D721Med (cell line): ENCODE results near the gene COMMD2.

ENCODE experiments used
- DNase-seq: peaks from one replicate; pipeline ENCODE4 v3.0.0; 2011; ENCODE audit warnings: low spot score; ENCODE audit not compliant: insufficient read length
- FAIRE-seq: peaks from 2 replicates; lab custom pipeline; 2011; peaks lifted over from hg19 to GRCh38; lab: Jason Lieb, UNC
- CTCF ChIP-seq: IDR thresholded peaks from 2 replicates; pipeline ENCODE4 v1.5.1; 2012; ENCODE audit warnings: mild to moderate bottlenecking, control low read depth; ENCODE audit not compliant: insufficient read depth; ENCODE audit errors: missing control alignments

The COMMD2 gene

GRCh38 chr3:149776170-149776569 is 23.9 kb upstream of the COMMD2 start:
- FAIRE-seq (no peak), DNase-seq (no peak)
- TF ChIP-seq CTCF = no peak

GRCh38 chr3:149772861-149773260 is 20.6 kb upstream of the COMMD2 start:
- TF ChIP-seq CTCF = no peak
- DNase-seq (no peak), FAIRE-seq (no peak)

GRCh38 chr3:149771652-149772271 is 19.5 kb upstream of the COMMD2 start:
- DNase-seq (no peak), FAIRE-seq (no peak)
- peak; percentile 84 for TF ChIP-seq CTCF

- no peak for FAIRE-seq
- TF ChIP-seq CTCF = no peak
- no peak for DNase-seq
These were observed 18.0 kb upstream of the COMMD2 start for GRCh38 chr3:149770246-149770645.

GRCh38 chr3:149768704-149769103 is 16.4 kb upstream of the COMMD2 start:
- DNase-seq = no peak
- no peak for FAIRE-seq
- TF ChIP-seq CTCF = no peak

GRCh38 chr3:149767720-149768119 is 15.4 kb upstream of the COMMD2 start:
- DNase-seq = no peak
- TF ChIP-seq CTCF = no peak
- no peak for FAIRE-seq

GRCh38 chr3:149765762-149766334 is 13.6 kb upstream of the COMMD2 start:
- DNase-seq (no peak), FAIRE-seq (no peak)
- TF ChIP-seq CTCF = peak; percentile 56
